HEK293 (cell line): Measurements from ENCODE around the gene POLD4.
A peak's percentile ranks its signal among the peaks of the same experiment; 100 is the strongest.

Source experiments
- GLIS1 ChIP-seq: fragments of 450-650 bp; formaldehyde crosslinking; IDR thresholded peaks from 2 replicates; pipeline ENCODE4 v1.5.1; 2016; ENCODE audit warnings: missing biosample characterization, missing genetic modification characterization
- GLIS2 ChIP-seq: fragments of 450-650 bp; formaldehyde crosslinking; IDR thresholded peaks from 2 replicates; pipeline ENCODE4 v1.5.1; 2016; ENCODE audit warnings: missing biosample characterization, missing genetic modification characterization
- KLF1 ChIP-seq: fragments of 450-650 bp; formaldehyde crosslinking; IDR thresholded peaks from 2 replicates; pipeline ENCODE4 v1.5.1; 2016; ENCODE audit warnings: missing biosample characterization, missing genetic modification characterization
- MEIS1 ChIP-seq: sonication (generic); formaldehyde crosslinking; IDR thresholded peaks from 2 replicates; pipeline ENCODE4 v1.8.1; 2022; ENCODE audit warnings: missing genetic modification reagents, mild to moderate bottlenecking, borderline replicate concordance
- RBAK ChIP-seq: fragments of 450-650 bp; formaldehyde crosslinking; IDR thresholded peaks from 2 replicates; pipeline ENCODE4 v1.5.1; 2016; ENCODE audit warnings: missing biosample characterization, missing genetic modification characterization
- SALL2 ChIP-seq: fragments of 450-650 bp; formaldehyde crosslinking; IDR thresholded peaks from 2 replicates; pipeline ENCODE4 v1.5.0; 2017; ENCODE audit warnings: missing biosample characterization, mild to moderate bottlenecking, missing genetic modification characterization, borderline replicate concordance
- SP3 ChIP-seq: fragments of 450-650 bp; formaldehyde crosslinking; IDR thresholded peaks from 2 replicates; pipeline ENCODE4 v1.5.1; 2016; ENCODE audit warnings: missing biosample characterization, missing genetic modification characterization
- ZBTB20 ChIP-seq: fragments of 450-650 bp; formaldehyde crosslinking; IDR thresholded peaks from 2 replicates; pipeline ENCODE4 v1.5.1; 2016; ENCODE audit warnings: missing biosample characterization, missing genetic modification characterization
- ZBTB8A ChIP-seq: fragments of 450-650 bp; formaldehyde crosslinking; IDR thresholded peaks from 2 replicates; pipeline ENCODE4 v1.5.1; 2016; ENCODE audit warnings: missing biosample characterization, missing genetic modification characterization
- ZEB2 ChIP-seq: fragments of 450-650 bp; formaldehyde crosslinking; IDR thresholded peaks from 2 replicates; pipeline ENCODE4 v1.5.1; 2016; ENCODE audit warnings: missing biosample characterization, missing genetic modification characterization
- ZNF146 ChIP-seq: fragments of 450-650 bp; formaldehyde crosslinking; IDR thresholded peaks from 2 replicates; pipeline ENCODE4 v1.5.1; 2016; ENCODE audit warnings: missing biosample characterization, missing genetic modification characterization
- ZNF324 ChIP-seq: fragments of 450-650 bp; formaldehyde crosslinking; IDR thresholded peaks from 2 replicates; pipeline ENCODE4 v1.5.1; 2016; ENCODE audit warnings: missing biosample characterization, missing genetic modification characterization
- ZNF341 ChIP-seq: fragments of 450-650 bp; formaldehyde crosslinking; IDR thresholded peaks from 2 replicates; pipeline ENCODE4; 2016; ENCODE audit warnings: low read depth, missing biosample characterization, missing genetic modification characterization
- ZNF366 ChIP-seq: fragments of 450-650 bp; formaldehyde crosslinking; conservative IDR thresholded peaks from 2 replicates; pipeline ENCODE4 v1.5.1; 2016; ENCODE audit warnings: missing biosample characterization, missing genetic modification characterization
- ZNF416 ChIP-seq: fragments of 450-650 bp; formaldehyde crosslinking; IDR thresholded peaks from 2 replicates; pipeline ENCODE4 v1.5.1; 2016; ENCODE audit warnings: missing biosample characterization, missing genetic modification characterization
- ZNF48 ChIP-seq: fragments of 450-650 bp; formaldehyde crosslinking; IDR thresholded peaks from 2 replicates; pipeline ENCODE4 v1.5.1; 2016; ENCODE audit warnings: missing biosample characterization, missing genetic modification characterization
- ZNF510 ChIP-seq: fragments of 450-650 bp; formaldehyde crosslinking; IDR thresholded peaks from 2 replicates; pipeline ENCODE4 v1.5.1; 2018; ENCODE audit warnings: mild to moderate bottlenecking, missing genetic modification characterization, missing biosample characterization; ENCODE audit not compliant: insufficient replicate concordance
- ZSCAN23 ChIP-seq: fragments of 450-650 bp; formaldehyde crosslinking; IDR thresholded peaks from 2 replicates; pipeline ENCODE4 v1.5.1; 2016; ENCODE audit warnings: missing biosample characterization, missing genetic modification characterization
- ZSCAN30 ChIP-seq: fragments of 450-650 bp; IDR thresholded peaks from 2 replicates; pipeline ENCODE4 v1.5.1; 2018; ENCODE audit warnings: missing biosample characterization, mild to moderate bottlenecking, missing genetic modification characterization, moderate library complexity
- TF ChIP-seq, protein P1 (sequence below): fragments of 450-650 bp; formaldehyde crosslinking; IDR thresholded peaks from 2 replicates; pipeline ENCODE4 v1.5.1; 2016; ENCODE audit warnings: missing biosample characterization, missing genetic modification characterization
- TF ChIP-seq, protein P2 (sequence below): fragments of 450-650 bp; formaldehyde crosslinking; IDR thresholded peaks from 2 replicates; pipeline ENCODE4 v1.5.1; 2016; ENCODE audit warnings: missing biosample characterization, missing genetic modification characterization
- TF ChIP-seq, protein P3 (sequence below): fragments of 450-650 bp; formaldehyde crosslinking; IDR thresholded peaks from 2 replicates; pipeline ENCODE4 v1.5.1; 2016; ENCODE audit warnings: missing biosample characterization, missing genetic modification characterization
- TF ChIP-seq, protein P4 (sequence below): fragments of 450-650 bp; formaldehyde crosslinking; IDR thresholded peaks from 2 replicates; pipeline ENCODE4 v1.5.1; 2016; ENCODE audit warnings: missing biosample characterization, missing genetic modification characterization
- TF ChIP-seq, protein P5 (sequence below): fragments of 450-650 bp; formaldehyde crosslinking; IDR thresholded peaks from 2 replicates; pipeline ENCODE4 v1.5.1; 2016; ENCODE audit warnings: missing biosample characterization, missing genetic modification characterization
- TF ChIP-seq, protein P6 (sequence below): fragments of 450-650 bp; formaldehyde crosslinking; IDR thresholded peaks from 2 replicates; pipeline ENCODE4 v1.5.1; 2017; ENCODE audit warnings: missing biosample characterization, missing genetic modification characterization
- TF ChIP-seq, protein P7 (sequence below): fragments of 450-650 bp; formaldehyde crosslinking; IDR thresholded peaks from 2 replicates; pipeline ENCODE4 v1.5.1; 2016; ENCODE audit warnings: missing biosample characterization, missing genetic modification characterization

POLD4 gene

DNA sequence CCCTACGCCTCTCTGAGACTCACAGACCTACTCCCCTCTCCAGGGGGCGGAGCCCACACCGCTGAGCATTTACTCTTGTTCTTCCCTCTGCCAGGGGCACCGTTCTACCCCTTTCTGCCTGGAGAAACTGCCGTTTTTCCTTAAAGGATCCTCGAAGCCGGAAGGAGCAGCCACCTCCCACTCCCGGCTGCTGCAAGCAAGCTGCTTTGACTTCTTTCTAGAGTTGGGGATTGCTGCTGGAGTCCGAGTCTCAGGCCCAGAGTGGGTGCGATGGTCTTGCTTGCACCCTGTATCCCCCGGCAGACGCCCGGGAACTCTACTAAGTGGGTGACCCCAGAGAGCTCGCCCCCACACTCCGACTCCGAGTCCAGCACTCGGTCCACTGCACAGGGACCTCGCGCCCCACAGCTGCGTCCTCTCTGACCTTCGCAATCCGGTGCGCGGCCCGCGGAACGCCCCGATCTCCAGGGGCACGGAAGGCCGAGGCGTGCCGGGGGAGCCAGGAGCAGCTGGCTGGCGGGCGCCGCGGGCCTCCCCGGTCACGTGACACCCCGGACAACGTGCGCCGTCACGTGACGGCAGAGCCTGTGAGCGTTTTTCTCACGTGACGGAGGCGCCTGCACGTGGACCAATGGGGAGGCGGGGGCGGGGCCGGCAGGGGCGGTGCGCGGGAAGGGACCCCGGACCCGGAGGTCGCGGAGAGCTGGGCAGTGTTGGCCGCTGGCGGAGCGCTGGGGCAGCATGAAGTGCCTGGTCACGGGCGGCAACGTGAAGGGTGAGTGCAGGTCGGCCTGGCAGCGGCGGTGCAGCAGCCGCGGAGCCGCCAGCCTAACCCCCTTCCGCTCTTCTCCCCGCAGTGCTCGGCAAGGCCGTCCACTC, 38.2 kb upstream of the POLD4 start, which contains the start of gene RAD9A (continued):
- TF ChIP-seq, protein P1, sequence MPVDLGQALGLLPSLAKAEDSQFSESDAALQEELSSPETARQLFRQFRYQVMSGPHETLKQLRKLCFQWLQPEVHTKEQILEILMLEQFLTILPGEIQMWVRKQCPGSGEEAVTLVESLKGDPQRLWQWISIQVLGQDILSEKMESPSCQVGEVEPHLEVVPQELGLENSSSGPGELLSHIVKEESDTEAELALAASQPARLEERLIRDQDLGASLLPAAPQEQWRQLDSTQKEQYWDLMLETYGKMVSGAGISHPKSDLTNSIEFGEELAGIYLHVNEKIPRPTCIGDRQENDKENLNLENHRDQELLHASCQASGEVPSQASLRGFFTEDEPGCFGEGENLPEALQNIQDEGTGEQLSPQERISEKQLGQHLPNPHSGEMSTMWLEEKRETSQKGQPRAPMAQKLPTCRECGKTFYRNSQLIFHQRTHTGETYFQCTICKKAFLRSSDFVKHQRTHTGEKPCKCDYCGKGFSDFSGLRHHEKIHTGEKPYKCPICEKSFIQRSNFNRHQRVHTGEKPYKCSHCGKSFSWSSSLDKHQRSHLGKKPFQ = 0 out of 2 replicates have a peak, but pooled peaks have one; percentile 31
- TF ChIP-seq ZSCAN30 (tag by site-specific recombination) (0 out of 2 replicates have a peak, but pooled peaks have one; percentile 35), ZNF146 (tag by site-specific recombination) (no peak), ZNF510 (tag by site-specific recombination) (no peak), SALL2 (tag by site-specific recombination) (no peak), ZNF366 (no peak), ZEB2 (tag by site-specific recombination) (0 out of 2 replicates have a peak, but pooled peaks have one; percentile 17), MEIS1 (CRISPR knock-in tag) (no peak), GLIS1 (peak; percentile 51), GLIS2 (0 out of 2 replicates have a peak, but pooled peaks have one; percentile 60), ZNF324 (tag by site-specific recombination) (0 out of 2 replicates have a peak, but pooled peaks have one; percentile 51), ZSCAN23 (tag by site-specific recombination) (no peak), ZNF48 (tag by site-specific recombination) (no peak), SP3 (tag by site-specific recombination) (peak; percentile 65), ZNF341 (tag by site-specific recombination) (peak; percentile 45; the same call in 1 of the 2 replicates), ZBTB8A (peak; percentile 76; the same call in 1 of the 2 replicates), RBAK (no peak), ZBTB20 (tag by site-specific recombination) (peak; percentile 96), ZNF416 (tag by site-specific recombination) (no peak), KLF1 (tag by site-specific recombination) (0 out of 2 replicates have a peak, but pooled peaks have one; percentile 10)
- TF ChIP-seq, protein P2, sequence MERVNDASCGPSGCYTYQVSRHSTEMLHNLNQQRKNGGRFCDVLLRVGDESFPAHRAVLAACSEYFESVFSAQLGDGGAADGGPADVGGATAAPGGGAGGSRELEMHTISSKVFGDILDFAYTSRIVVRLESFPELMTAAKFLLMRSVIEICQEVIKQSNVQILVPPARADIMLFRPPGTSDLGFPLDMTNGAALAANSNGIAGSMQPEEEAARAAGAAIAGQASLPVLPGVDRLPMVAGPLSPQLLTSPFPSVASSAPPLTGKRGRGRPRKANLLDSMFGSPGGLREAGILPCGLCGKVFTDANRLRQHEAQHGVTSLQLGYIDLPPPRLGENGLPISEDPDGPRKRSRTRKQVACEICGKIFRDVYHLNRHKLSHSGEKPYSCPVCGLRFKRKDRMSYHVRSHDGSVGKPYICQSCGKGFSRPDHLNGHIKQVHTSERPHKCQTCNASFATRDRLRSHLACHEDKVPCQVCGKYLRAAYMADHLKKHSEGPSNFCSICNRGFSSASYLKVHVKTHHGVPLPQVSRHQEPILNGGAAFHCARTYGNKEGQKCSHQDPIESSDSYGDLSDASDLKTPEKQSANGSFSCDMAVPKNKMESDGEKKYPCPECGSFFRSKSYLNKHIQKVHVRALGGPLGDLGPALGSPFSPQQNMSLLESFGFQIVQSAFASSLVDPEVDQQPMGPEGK (tag by site-specific recombination) = peak; percentile 58
- TF ChIP-seq, protein P3, sequence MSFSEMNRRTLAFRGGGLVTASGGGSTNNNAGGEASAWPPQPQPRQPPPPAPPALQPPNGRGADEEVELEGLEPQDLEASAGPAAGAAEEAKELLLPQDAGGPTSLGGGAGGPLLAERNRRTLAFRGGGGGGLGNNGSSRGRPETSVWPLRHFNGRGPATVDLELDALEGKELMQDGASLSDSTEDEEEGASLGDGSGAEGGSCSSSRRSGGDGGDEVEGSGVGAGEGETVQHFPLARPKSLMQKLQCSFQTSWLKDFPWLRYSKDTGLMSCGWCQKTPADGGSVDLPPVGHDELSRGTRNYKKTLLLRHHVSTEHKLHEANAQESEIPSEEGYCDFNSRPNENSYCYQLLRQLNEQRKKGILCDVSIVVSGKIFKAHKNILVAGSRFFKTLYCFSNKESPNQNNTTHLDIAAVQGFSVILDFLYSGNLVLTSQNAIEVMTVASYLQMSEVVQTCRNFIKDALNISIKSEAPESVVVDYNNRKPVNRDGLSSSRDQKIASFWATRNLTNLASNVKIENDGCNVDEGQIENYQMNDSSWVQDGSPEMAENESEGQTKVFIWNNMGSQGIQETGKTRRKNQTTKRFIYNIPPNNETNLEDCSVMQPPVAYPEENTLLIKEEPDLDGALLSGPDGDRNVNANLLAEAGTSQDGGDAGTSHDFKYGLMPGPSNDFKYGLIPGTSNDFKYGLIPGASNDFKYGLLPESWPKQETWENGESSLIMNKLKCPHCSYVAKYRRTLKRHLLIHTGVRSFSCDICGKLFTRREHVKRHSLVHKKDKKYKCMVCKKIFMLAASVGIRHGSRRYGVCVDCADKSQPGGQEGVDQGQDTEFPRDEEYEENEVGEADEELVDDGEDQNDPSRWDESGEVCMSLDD = peak; percentile 62; the same call in 1 of the 2 replicates
- TF ChIP-seq, protein P4, sequence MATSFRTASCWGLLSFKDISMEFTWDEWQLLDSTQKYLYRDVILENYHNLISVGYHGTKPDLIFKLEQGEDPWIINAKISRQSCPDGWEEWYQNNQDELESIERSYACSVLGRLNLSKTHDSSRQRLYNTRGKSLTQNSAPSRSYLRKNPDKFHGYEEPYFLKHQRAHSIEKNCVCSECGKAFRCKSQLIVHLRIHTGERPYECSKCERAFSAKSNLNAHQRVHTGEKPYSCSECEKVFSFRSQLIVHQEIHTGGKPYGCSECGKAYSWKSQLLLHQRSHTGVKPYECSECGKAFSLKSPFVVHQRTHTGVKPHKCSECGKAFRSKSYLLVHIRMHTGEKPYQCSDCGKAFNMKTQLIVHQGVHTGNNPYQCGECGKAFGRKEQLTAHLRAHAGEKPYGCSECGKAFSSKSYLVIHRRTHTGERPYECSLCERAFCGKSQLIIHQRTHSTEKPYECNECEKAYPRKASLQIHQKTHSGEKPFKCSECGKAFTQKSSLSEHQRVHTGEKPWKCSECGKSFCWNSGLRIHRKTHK (tag by site-specific recombination) = no peak
- TF ChIP-seq, protein P5, sequence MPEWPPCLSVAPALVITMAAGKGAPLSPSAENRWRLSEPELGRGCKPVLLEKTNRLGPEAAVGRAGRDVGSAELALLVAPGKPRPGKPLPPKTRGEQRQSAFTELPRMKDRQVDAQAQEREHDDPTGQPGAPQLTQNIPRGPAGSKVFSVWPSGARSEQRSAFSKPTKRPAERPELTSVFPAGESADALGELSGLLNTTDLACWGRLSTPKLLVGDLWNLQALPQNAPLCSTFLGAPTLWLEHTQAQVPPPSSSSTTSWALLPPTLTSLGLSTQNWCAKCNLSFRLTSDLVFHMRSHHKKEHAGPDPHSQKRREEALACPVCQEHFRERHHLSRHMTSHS (tag by site-specific recombination) = 0 out of 2 replicates have a peak, but pooled peaks have one; percentile 28
- TF ChIP-seq, protein P6, sequence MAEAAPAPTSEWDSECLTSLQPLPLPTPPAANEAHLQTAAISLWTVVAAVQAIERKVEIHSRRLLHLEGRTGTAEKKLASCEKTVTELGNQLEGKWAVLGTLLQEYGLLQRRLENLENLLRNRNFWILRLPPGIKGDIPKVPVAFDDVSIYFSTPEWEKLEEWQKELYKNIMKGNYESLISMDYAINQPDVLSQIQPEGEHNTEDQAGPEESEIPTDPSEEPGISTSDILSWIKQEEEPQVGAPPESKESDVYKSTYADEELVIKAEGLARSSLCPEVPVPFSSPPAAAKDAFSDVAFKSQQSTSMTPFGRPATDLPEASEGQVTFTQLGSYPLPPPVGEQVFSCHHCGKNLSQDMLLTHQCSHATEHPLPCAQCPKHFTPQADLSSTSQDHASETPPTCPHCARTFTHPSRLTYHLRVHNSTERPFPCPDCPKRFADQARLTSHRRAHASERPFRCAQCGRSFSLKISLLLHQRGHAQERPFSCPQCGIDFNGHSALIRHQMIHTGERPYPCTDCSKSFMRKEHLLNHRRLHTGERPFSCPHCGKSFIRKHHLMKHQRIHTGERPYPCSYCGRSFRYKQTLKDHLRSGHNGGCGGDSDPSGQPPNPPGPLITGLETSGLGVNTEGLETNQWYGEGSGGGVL = peak; percentile 16; the same call in 1 of the 2 replicates
- TF ChIP-seq, protein P7, sequence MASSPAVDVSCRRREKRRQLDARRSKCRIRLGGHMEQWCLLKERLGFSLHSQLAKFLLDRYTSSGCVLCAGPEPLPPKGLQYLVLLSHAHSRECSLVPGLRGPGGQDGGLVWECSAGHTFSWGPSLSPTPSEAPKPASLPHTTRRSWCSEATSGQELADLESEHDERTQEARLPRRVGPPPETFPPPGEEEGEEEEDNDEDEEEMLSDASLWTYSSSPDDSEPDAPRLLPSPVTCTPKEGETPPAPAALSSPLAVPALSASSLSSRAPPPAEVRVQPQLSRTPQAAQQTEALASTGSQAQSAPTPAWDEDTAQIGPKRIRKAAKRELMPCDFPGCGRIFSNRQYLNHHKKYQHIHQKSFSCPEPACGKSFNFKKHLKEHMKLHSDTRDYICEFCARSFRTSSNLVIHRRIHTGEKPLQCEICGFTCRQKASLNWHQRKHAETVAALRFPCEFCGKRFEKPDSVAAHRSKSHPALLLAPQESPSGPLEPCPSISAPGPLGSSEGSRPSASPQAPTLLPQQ (tag by site-specific recombination) = peak; percentile 49; the same call in 1 of the 2 replicates
